Caco-2 (cell line): ENCODE measurements around the gene SLC30A1. TPM values are rescaled to one million over a fixed set of nuclear protein-coding genes. Genes with fewer than 3 reads are reported as not detected.
A peak's percentile ranks its signal among the peaks of the same experiment; 100 is the strongest.

Source experiments
- BruUV-seq: library from RNA; stranded (reverse); fragments of 400-500 nt; replicated peaks from 2 replicates; lab custom pipeline; 2021; lab: Mats Ljungman, UMichigan
- CTCF ChIA-PET: fragments of 300-600 bp; sonication (Branson Sonifier 250); formaldehyde crosslinking; loops from one replicate; lab custom pipeline; 2022; ENCODE audit warnings: antibody characterized with exemption; lab: Charles Lee
- POLR2A ChIA-PET: fragments of 300-600 bp; sonication (Branson Sonifier 250); formaldehyde crosslinking; loops from one replicate; lab custom pipeline; 2022; ENCODE audit warnings: antibody characterized with exemption; lab: Charles Lee
- DNase-seq, 2 experiments: peaks; one replicate each; pipeline versions ENCODE4 v3.0.0 to v3.0.0-alpha.2; 2020 to 2022
- H3K27me3 ChIP-seq: replicated peaks from 2 replicates; pipeline ENCODE4 v1.6.0; 2011; ENCODE audit warnings: low read length; ENCODE audit not compliant: control insufficient read depth, insufficient read depth
- H3K36me3 ChIP-seq: 2 replicates; pipeline ENCODE4 v1.5.1; 2011; ENCODE audit warnings: low read length; ENCODE audit not compliant: control insufficient read depth, insufficient read depth
- H3K4me1 ChIP-seq: fragments of 250-450 bp; sonication (Bioruptor Pico); 2 replicates; pipeline ENCODE4 v1.5.1; 2020; ENCODE audit warnings: mild to moderate bottlenecking
- H3K4me3 ChIP-seq: 2 replicates; pipeline ENCODE4 v1.5.1; 2011; ENCODE audit warnings: low read depth, mild to moderate bottlenecking, control low read depth, low read length
- H3K9me3 ChIP-seq: fragments of 250-450 bp; sonication (Bioruptor Pico); 2 replicates; pipeline ENCODE4 v1.5.1; 2020; ENCODE audit warnings: mild to moderate bottlenecking, moderate library complexity
- H3K27ac Mint-ChIP-seq: one replicate; pipeline ENCODE4 v1.8.0; 2022; ENCODE audit warnings: mixed read lengths; ENCODE audit not compliant: unreplicated experiment
- H3K27me3 Mint-ChIP-seq: one replicate; pipeline ENCODE4 v1.8.0; 2022; ENCODE audit warnings: mixed read lengths; ENCODE audit not compliant: insufficient read depth, unreplicated experiment
- H3K36me3 Mint-ChIP-seq: one replicate; pipeline ENCODE4 v1.8.0; 2022; ENCODE audit warnings: mild to moderate bottlenecking, mixed read lengths; ENCODE audit not compliant: insufficient read depth, unreplicated experiment
- H3K4me1 Mint-ChIP-seq: one replicate; pipeline ENCODE4 v1.8.0; 2022; ENCODE audit warnings: low read depth, mixed read lengths; ENCODE audit not compliant: unreplicated experiment
- H3K4me3 Mint-ChIP-seq: one replicate; pipeline ENCODE4 v1.8.0; 2022; ENCODE audit warnings: mild to moderate bottlenecking, moderate library complexity, mixed read lengths; ENCODE audit not compliant: unreplicated experiment
- H3K9me3 Mint-ChIP-seq: one replicate; pipeline ENCODE4 v1.8.0; 2022; ENCODE audit warnings: mixed read lengths; ENCODE audit not compliant: unreplicated experiment
- CTCF ChIP-seq, 2 experiments: fragments of 200-600 bp in 1 of 2; IDR thresholded peaks; 1 replicate in 1 of 2; 2 replicates in 1 of 2; pipeline versions ENCODE4 v1.5.1 to v1.8.0; 2011 to 2022; ENCODE audit warnings: antibody characterized with exemption in 1 of 2, control low read depth in 1 of 2, inconsistent platforms in 1 of 2, low read depth in 1 of 2, low read length in 1 of 2, mild to moderate bottlenecking in 1 of 2, moderate library complexity in 1 of 2; ENCODE audit not compliant: insufficient read depth in 1 of 2, severe bottlenecking in 1 of 2, unreplicated experiment in 1 of 2
- intact Hi-C: fragments of 100-400 bp; cut with micrococcal nuclease; formaldehyde crosslinking; loops from one replicate; pipeline ENCODE4 v1.10.0; 2022; ENCODE audit not compliant: unreplicated experiment
- total RNA-seq: library from RNA; stranded (reverse); gene quantifications from 2 replicates; pipeline ENCODE4 v1.2.3, GENCODE V29; 2022

SLC30A1 gene
- total RNA-seq, 1 experiment from 2014 or later = 26.6 TPM

GRCh38 chr1:211579440-211580302 is 710 bp upstream of the SLC30A1 start:
- Mint-ChIP-seq H3K27ac (peak overlapping the region; percentile 81), H3K9me3 (no peaks in the 10 kb centered on the region), H3K4me3 (peak overlapping the region; percentile 72), H3K27me3 (no peaks in the 10 kb centered on the region), H3K4me1 (peaks cover 22% of the 10 kb centered on the region), H3K36me3 (peaks cover 24% of the 10 kb centered on the region)
- TSS peak; percentile 76 for BruUV-seq
- Histone ChIP-seq H3K4me1 (peaks cover 20% of the 10 kb centered on the region), H3K9me3 (no peaks in the 10 kb centered on the region), H3K4me3 (peak overlapping the region; percentile 98), H3K36me3 (peaks cover 1% of the 10 kb centered on the region; the same call in 1 of the 2 replicates), H3K27me3 (no peaks in the 10 kb centered on the region)
- POLR2A ChIA-PET = interaction anchor here (0.5 to 1.8 kb wide), 6 partner anchors 14 to 1122 kb away, joined by 3 to 12 read pairs (median 3); partner anchors contain the start of gene NEK2
- CTCF ChIA-PET = interaction anchor here (0.6 to 2.7 kb wide), 12 partner anchors 21 to 217 kb away, joined by 3 to 25 read pairs (median 4); no protein-coding TSS in a partner anchor
- intact Hi-C loops = loop anchor here (1.0 to 2.0 kb wide), 5 partner anchors 24 to 88 kb away; no protein-coding TSS in a partner anchor
- no peak for TF ChIP-seq CTCF (IDR thresholded peaks at IDR 0.05; ENCODE audit: insufficient read depth in 1 of 2, low read depth in 1 of 2, low read length in 1 of 2, severe bottlenecking in 1 of 2, unreplicated experiment in 1 of 2)
- DNase-seq = peak; percentile 94 to 95

GRCh38 chr1:211577819-211578639 is 932 bp downstream of the SLC30A1 start:
- H3K36me3 ChIP-seq = peaks cover 1% of the 10 kb centered on the region; the same call in 1 of the 2 replicates
- H3K4me1 ChIP-seq = peaks cover 20% of the 10 kb centered on the region
- ChIA-PET POLR2A (interaction anchor here (0.8 to 1.8 kb wide), 3 partner anchors 25 to 66 kb away, joined by 3 to 7 read pairs (median 3); no protein-coding TSS in a partner anchor), CTCF (interaction anchor here (1.2 to 2.7 kb wide), 3 partner anchors 47 to 89 kb away, joined by 8 to 25 read pairs (median 9); no protein-coding TSS in a partner anchor)
- H3K9me3 Mint-ChIP-seq = no peaks in the 10 kb centered on the region
- no TSS peak for BruUV-seq
- no peaks in the 10 kb centered on the region for H3K27me3 Mint-ChIP-seq
- peak; percentile 48 to 87 for TF ChIP-seq CTCF (IDR thresholded peaks at IDR 0.05; ENCODE audit: insufficient read depth in 1 of 2, low read depth in 1 of 2, low read length in 1 of 2, severe bottlenecking in 1 of 2, unreplicated experiment in 1 of 2)
- H3K36me3 Mint-ChIP-seq = peaks cover 26% of the 10 kb centered on the region
- H3K4me3 Mint-ChIP-seq = peak overlapping the region; percentile 72
- DNase-seq = peak; percentile 87 to 89
- peak overlapping the region; percentile 98 for H3K4me3 ChIP-seq
- intact Hi-C loops = loop anchor here (1.0 to 2.0 kb wide), 2 partner anchors 47 to 63 kb away; no protein-coding TSS in a partner anchor
- H3K4me1 Mint-ChIP-seq = peaks cover 13% of the 10 kb centered on the region
- H3K27me3 ChIP-seq = no peaks in the 10 kb centered on the region
- H3K9me3 ChIP-seq = no peaks in the 10 kb centered on the region
- peak overlapping the region; percentile 72 for H3K27ac Mint-ChIP-seq
